ENCODE results near the gene ACSM6. TPM values are rescaled to one million over a fixed set of nuclear protein-coding genes. Genes with fewer than 3 reads are reported as not detected.
A peak's percentile ranks its signal among the peaks of the same experiment; 100 is the strongest.

ACSM6 gene
- total RNA-seq, 6 donors from 2014 or later = not detected

DNA sequence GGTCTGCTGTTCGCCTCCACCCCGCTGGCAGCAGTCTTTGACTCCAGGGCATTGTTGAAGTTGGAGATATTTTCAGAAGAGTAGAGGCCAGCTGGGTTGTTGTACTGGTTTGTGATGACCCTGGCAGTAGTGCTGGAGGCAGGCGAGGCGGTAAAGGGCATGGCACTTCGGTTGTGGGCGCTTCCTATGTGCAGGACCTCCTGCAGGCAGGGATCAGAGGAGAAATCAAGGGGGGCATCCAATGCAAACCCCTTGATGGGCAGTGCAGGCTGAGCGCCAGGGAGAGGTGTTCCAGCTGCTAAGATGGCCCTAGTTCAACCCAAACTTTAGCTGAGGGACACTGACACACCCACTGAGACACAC is 69.8 kb downstream of the ACSM6 start:
- DNase-seq = no peak
- Histone ChIP-seq H3K27ac (peak overlapping the region; percentile 22 to 85 (median 72)), H3K36me3 (peaks cover 0 to 82% (median 19%) of the 10 kb centered on the region in 4 donors), H3K9me3 (no peaks in the 10 kb centered on the region), H3K27me3 (no peaks in the 10 kb centered on the region), H3K4me1 (peaks cover 54 to 87% (median 73%) of the 10 kb centered on the region in 4 donors), H3K4me3 (no peak overlapping the region)
- 76 to 77% methylated on average over 7 of the region's 7 CpGs for WGBS, 2 donors
- no peak for TF ChIP-seq EP300 (IDR thresholded peaks at IDR 0.05)
- TF ChIP-seq, protein P1, sequence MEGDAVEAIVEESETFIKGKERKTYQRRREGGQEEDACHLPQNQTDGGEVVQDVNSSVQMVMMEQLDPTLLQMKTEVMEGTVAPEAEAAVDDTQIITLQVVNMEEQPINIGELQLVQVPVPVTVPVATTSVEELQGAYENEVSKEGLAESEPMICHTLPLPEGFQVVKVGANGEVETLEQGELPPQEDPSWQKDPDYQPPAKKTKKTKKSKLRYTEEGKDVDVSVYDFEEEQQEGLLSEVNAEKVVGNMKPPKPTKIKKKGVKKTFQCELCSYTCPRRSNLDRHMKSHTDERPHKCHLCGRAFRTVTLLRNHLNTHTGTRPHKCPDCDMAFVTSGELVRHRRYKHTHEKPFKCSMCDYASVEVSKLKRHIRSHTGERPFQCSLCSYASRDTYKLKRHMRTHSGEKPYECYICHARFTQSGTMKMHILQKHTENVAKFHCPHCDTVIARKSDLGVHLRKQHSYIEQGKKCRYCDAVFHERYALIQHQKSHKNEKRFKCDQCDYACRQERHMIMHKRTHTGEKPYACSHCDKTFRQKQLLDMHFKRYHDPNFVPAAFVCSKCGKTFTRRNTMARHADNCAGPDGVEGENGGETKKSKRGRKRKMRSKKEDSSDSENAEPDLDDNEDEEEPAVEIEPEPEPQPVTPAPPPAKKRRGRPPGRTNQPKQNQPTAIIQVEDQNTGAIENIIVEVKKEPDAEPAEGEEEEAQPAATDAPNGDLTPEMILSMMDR (IDR thresholded peaks at IDR 0.05) = no peak
- TF ChIP-seq POLR2AphosphoS5 (IDR thresholded peaks at IDR 0.05) = no peak
- no peak for TF ChIP-seq POLR2A (IDR thresholded peaks at IDR 0.05)
- no peak for ATAC-seq (ENCODE audit: low FRiP score in 2 of 2)

DNA sequence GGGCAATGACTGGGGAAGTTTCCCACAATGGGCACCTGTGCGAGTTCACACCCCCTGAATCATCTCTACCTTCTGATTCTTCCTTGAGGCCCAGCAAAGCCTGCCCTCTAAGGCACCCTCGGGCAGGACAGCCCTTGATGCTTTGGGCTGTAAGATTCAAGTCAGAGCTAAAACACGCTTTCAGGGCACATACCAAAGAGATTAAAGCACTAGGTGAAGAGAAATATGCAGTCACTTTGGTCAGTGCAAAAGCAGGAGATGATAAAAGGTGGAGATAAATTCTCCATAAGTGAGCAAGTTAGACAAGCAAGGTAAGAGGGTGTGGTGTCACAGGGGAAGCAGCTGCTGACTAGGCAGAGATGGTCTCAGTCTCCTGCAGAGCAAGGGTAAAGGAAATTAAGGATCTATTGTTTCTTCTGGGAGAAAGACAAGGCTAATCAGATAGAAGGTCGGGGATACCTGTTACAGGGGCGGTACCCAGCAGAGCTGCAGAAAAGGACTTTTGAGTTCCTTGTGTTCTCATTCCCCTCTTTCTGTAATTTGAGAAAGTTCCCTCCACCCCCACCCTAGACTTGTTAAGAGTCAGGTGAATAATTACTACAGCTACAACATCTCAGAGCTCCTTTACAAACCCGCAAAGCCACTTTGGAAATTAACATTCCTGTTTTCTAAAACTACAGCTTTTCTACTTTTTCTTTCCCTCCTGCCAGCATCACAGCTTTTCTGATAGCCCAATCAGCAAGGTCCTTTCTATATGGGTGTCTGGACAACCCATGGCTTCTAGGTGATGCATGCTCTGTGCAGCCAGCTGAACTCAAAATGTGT is 70.4 kb downstream of the ACSM6 start:
- WGBS, 2 donors = 64 to 66% methylated on average over 5 to 6 of the region's 6 CpGs
- TF ChIP-seq, protein P1 (IDR thresholded peaks at IDR 0.05) = no peak
- TF ChIP-seq EP300 (IDR thresholded peaks at IDR 0.05) = no peak
- no peak for TF ChIP-seq POLR2AphosphoS5 (IDR thresholded peaks at IDR 0.05)
- no peak for TF ChIP-seq POLR2A (IDR thresholded peaks at IDR 0.05)
- Histone ChIP-seq H3K27ac (peak overlapping the region; percentile 15 to 85 (median 72)), H3K27me3 (no peaks in the 10 kb centered on the region), H3K4me1 (peaks cover 54 to 90% (median 77%) of the 10 kb centered on the region in 4 donors), H3K9me3 (no peaks in the 10 kb centered on the region), H3K4me3 (no peak overlapping the region), H3K36me3 (peaks cover 0 to 79% (median 17%) of the 10 kb centered on the region in 4 donors)
- DNase-seq = no peak
- no peak for ATAC-seq (ENCODE audit: low FRiP score in 2 of 2)

DNA sequence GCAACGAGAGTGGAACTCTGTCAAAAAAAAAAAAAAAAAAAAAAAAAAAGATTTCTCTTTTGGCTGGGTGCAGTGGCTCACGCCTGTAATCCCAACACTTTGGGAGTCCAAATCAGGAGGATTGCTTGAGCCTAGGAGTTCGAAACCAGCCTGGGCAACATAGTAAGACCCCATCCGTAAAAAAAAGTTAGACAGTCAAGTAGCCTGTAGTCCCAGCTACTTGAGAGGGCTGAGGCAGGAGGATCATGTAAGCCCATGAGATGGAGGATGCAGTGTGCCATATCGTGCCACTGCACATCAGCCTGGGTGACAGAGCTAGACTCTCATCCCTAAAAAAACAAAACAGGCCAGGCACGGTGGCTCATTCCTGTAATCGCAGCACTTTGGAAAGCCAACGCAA is 71.5 kb downstream of the ACSM6 start:
- TF ChIP-seq EP300 (IDR thresholded peaks at IDR 0.05) (no peak), POLR2AphosphoS5 (IDR thresholded peaks at IDR 0.05) (no peak), POLR2A (IDR thresholded peaks at IDR 0.05) (no peak)
- TF ChIP-seq, protein P1 (IDR thresholded peaks at IDR 0.05) = no peak
- Histone ChIP-seq H3K4me3 (no peak overlapping the region), H3K27ac (peak overlapping the region in 3 of 4 donors; percentile 60 to 84 (median 81)), H3K9me3 (no peaks in the 10 kb centered on the region), H3K4me1 (peaks cover 50 to 85% (median 75%) of the 10 kb centered on the region in 4 donors), H3K27me3 (no peaks in the 10 kb centered on the region), H3K36me3 (peaks cover 0 to 79% (median 16%) of the 10 kb centered on the region in 4 donors)
- DNase-seq = no peak
- WGBS, 2 donors = 87 to 92% methylated on average over 8 of the region's 8 CpGs
- ATAC-seq (ENCODE audit: low FRiP score in 2 of 2) = no peak

DNA sequence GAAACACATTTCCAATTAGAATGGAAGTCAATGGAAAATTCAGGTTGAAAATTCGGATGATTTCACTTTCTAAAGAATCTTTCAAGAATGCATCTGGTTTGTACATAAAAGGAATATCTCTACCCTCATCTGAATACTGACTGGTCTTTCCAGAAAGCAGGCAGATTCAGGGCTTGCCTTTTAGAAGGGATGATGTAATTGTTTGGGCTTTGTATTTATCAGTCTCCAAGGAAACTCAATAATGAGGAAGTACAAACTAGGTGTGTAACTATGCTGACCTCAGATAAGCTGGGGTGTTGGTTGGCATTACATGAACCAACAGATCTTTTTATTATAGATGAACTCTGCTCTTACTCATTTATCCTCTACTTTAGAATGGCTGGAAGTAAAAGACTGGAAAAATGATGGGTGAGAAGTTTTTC is 72.6 kb downstream of the ACSM6 start:
- Histone ChIP-seq H3K27ac (peak overlapping the region; percentile 57 to 84 (median 78)), H3K27me3 (no peaks in the 10 kb centered on the region), H3K36me3 (peaks cover 0 to 79% (median 20%) of the 10 kb centered on the region in 4 donors), H3K4me3 (no peak overlapping the region), H3K4me1 (peaks cover 41 to 74% (median 65%) of the 10 kb centered on the region in 4 donors), H3K9me3 (no peaks in the 10 kb centered on the region)
- ATAC-seq (ENCODE audit: low FRiP score in 2 of 2) (peak; percentile 87 to 88), DNase-seq (no peak)
- TF ChIP-seq, protein P1 (IDR thresholded peaks at IDR 0.05) = no peak
- peak; percentile 72 to 97 (median 81) for TF ChIP-seq EP300 (IDR thresholded peaks at IDR 0.05)
- peak; percentile 10 to 90 for TF ChIP-seq POLR2AphosphoS5 (IDR thresholded peaks at IDR 0.05)
- 22 to 41% methylated on average over 1 of the region's 1 CpG for WGBS, 2 donors

Data from upper lobe of left lung (tissue), 6 donors.